GM12892 (cell line): ENCODE results near the gene HYCC2.

Experiments used
- POLR2A ChIP-seq: IDR thresholded peaks from 2 replicates; pipeline ENCODE4 v1.6.1; 2011; ENCODE audit warnings: low read depth, low read length, control low read depth
- POLR2AphosphoS5 ChIP-seq: IDR thresholded peaks from 2 replicates; pipeline ENCODE4 v1.6.1; 2011; ENCODE audit warnings: low read depth, low read length, control low read depth

GRCh38 chr2:201074996-201075395 lies 3.5 kb upstream of the HYCC2 start:
- TF ChIP-seq POLR2A: no peak
- TF ChIP-seq POLR2AphosphoS5: no peak
